GM21717 (cell line): Measurements from ENCODE around the gene DEF6.
A peak's percentile ranks its signal among the peaks of the same experiment; 100 is the strongest.

Experiments used
- ATAC-seq: cut with Tn5 transposase; IDR thresholded peaks from one replicate; pipeline ENCODE4 v1.9.1; 2021; ENCODE audit warnings: mild to moderate bottlenecking, moderate library complexity; ENCODE audit not compliant: unreplicated experiment

The DEF6 gene

GRCh38 chr6:35297601-35298481 is at the start of gene DEF6:
Gene DEF6 (plus strand): TSS chr6:35297818. CDS start chr6:35297857, 39 bp downstream.
- peak; percentile 65 for ATAC-seq

GRCh38 chr6:35248300-35248699 is 49.3 kb upstream of the DEF6 start:
- no peak for ATAC-seq

GRCh38 chr6:35248965-35249364 is 48.7 kb upstream of the DEF6 start:
- ATAC-seq = no peak

GRCh38 chr6:35251949-35252348 is 45.7 kb upstream of the DEF6 start:
- no peak for ATAC-seq

- no peak for ATAC-seq
These were observed 44.4 kb upstream of the DEF6 start for GRCh38 chr6:35253249-35253648.

GRCh38 chr6:35258336-35258735 is 39.3 kb upstream of the DEF6 start:
- no peak for ATAC-seq

- peak; percentile 16 for ATAC-seq
These were observed 38.8 kb upstream of the DEF6 start for GRCh38 chr6:35258858-35259193.

GRCh38 chr6:35259194-35259947 is 38.2 kb upstream of the DEF6 start, which contains the start of gene ZNF76:
Gene ZNF76 (plus strand): TSS chr6:35259735. CDS start chr6:35281152, 21,417 bp downstream.
- peak; percentile 77 for ATAC-seq

GRCh38 chr6:35259948-35260590 is 37.5 kb upstream of the DEF6 start:
- peak; percentile 27 for ATAC-seq

- ATAC-seq = no peak
These were observed 36.7 kb upstream of the DEF6 start for GRCh38 chr6:35260591-35261570.

GRCh38 chr6:35262596-35262995 is 35.0 kb upstream of the DEF6 start:
- no peak for ATAC-seq

- no peak for ATAC-seq
These were observed 32.9 kb upstream of the DEF6 start for GRCh38 chr6:35264550-35265274.

- ATAC-seq = no peak
These were observed 32.1 kb upstream of the DEF6 start for GRCh38 chr6:35265523-35265922.

GRCh38 chr6:35267446-35267845 is 30.2 kb upstream of the DEF6 start:
- ATAC-seq = no peak

GRCh38 chr6:35267897-35268296 is 29.7 kb upstream of the DEF6 start:
- ATAC-seq = no peak

- ATAC-seq = no peak
These were observed 25.6 kb upstream of the DEF6 start for GRCh38 chr6:35272005-35272404.

- ATAC-seq = no peak
These were observed 23.6 kb upstream of the DEF6 start for GRCh38 chr6:35273822-35274559.

GRCh38 chr6:35275744-35276260 is 21.8 kb upstream of the DEF6 start:
- no peak for ATAC-seq

GRCh38 chr6:35278708-35279107 is 18.9 kb upstream of the DEF6 start:
- no peak for ATAC-seq
